Naive B cell (primary cell): ENCODE data around the gene ADGRG1. TPM values are rescaled to one million over a fixed set of nuclear protein-coding genes. Genes with fewer than 3 reads are reported as not detected.
A peak's percentile ranks its signal among the peaks of the same experiment; 100 is the strongest.

Experiments
- ATAC-seq, 2 donors: fragments of 150-1000 bp; cut with Tn5 transposase; 2 replicates each; pipeline ENCODE4 v1.10.0; 2021; ENCODE audit warnings: low read depth in 2 of 2, mild to moderate bottlenecking in 2 of 2, moderate library complexity in 2 of 2
- DNase-seq: peaks from one replicate; pipeline ENCODE4 v3.0.0; 2022
- H3K27ac Mint-ChIP-seq, 6 donors: one replicate each; pipeline ENCODE4 v1.8.0; 2020 to 2022; ENCODE audit warnings: mild to moderate bottlenecking in 6 of 6, mixed read lengths in 6 of 6, moderate library complexity in 5 of 6, inconsistent platforms in 2 of 6
- H3K27me3 Mint-ChIP-seq, 3 donors: one replicate each; pipeline ENCODE4 v1.8.0; 2021 to 2022; ENCODE audit warnings: mixed read lengths in 3 of 3, mild to moderate bottlenecking in 1 of 3
- H3K36me3 Mint-ChIP-seq, 2 donors: one replicate each; pipeline ENCODE4 v1.8.0; 2020 to 2022; ENCODE audit warnings: mixed read lengths in 2 of 2, inconsistent platforms in 1 of 2, mild to moderate bottlenecking in 1 of 2
- H3K4me1 Mint-ChIP-seq, 3 donors: one replicate each; pipeline ENCODE4 v1.8.0; 2020 to 2022; ENCODE audit warnings: mixed read lengths in 3 of 3, inconsistent platforms in 1 of 3, mild to moderate bottlenecking in 1 of 3, moderate library complexity in 1 of 3
- H3K4me3 Mint-ChIP-seq, 8 donors: one replicate each; pipeline ENCODE4 v1.8.0; 2020 to 2022; ENCODE audit warnings: mild to moderate bottlenecking in 8 of 8, mixed read lengths in 8 of 8, moderate library complexity in 8 of 8, inconsistent platforms in 2 of 8
- H3K9me3 Mint-ChIP-seq, 7 donors: one replicate each; pipeline ENCODE4 v1.8.0; 2020 to 2022; ENCODE audit warnings: mixed read lengths in 7 of 7, mild to moderate bottlenecking in 5 of 7, inconsistent platforms in 2 of 7, moderate library complexity in 1 of 7
- polyA plus RNA-seq, 6 donors: library from polyadenylated mRNA; unstranded; fragments of 300-500 nt; fragmentation: Illumina TruSeq; gene quantifications; one replicate each; pipeline ENCODE4 v1.2.3, GENCODE V29; 2021; ENCODE audit warnings: low read depth in 6 of 6

ADGRG1 gene
- under 1 TPM in 5 of 6 donors, not detected in 1; 0.17 to 0.72 (median 0.65) TPM for polyA plus RNA-seq

DNA sequence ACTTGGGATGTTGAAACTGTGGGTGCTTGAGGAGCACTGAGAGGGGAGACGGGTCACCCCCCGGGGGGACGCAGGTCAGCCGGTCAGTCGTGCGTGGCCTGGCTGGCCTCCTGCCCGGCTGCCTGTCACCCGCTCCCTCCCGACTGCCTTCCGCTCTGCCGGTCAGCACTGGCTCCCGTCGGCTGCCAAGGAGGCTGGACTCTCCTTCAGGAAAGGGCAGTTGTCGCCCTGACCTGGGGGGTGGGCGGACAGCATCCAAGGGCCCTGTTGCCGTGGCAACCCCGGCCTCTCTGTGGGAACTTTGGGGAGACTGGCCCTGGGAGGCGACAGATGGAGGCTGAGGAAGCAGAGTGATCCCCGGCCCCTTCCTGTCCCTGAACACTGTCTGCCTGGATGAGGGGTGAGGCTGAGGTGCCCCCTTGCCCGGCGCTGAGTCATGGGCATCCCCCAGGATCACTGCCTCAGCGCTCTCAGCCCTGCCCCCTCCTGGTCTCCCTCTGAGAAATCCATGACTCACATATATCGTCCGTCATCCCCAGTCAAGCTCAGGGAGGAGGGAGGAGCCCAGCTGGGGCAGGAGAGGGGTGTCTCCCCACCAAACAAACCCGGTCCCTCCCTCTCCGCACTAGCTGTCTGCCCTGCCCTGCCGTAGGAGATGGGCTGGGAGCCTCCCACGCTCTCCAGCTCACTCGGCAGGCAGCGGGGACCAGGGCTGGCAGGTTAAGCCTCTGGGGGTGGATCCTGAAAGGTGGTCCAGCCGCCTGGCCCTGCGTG lies at the start of gene ADGRG1:
Gene ADGRG1 (plus strand): TSS at position 623 of the 774 bp plus-strand sequence. CDS start 21,658 bp downstream, outside the sequence.
- Mint-ChIP-seq H3K27ac (peak within 1 kb of the TSS in 1 of 6 donors; percentile 47), H3K9me3 (peaks cover 0 to 5% (median 0%) of the 10 kb centered on the region in 7 donors), H3K27me3 (peaks cover 17 to 62% (median 58%) of the 10 kb centered on the region in 3 donors), H3K36me3 (peaks cover 0 to 9% of the 10 kb centered on the region in 2 donors), H3K4me1 (peaks cover 16 to 24% (median 21%) of the 10 kb centered on the region in 3 donors), H3K4me3 (no peak within 1 kb of the TSS)
- peak in 1 of 2 donors; percentile 18 for ATAC-seq
- DNase-seq = no peak

DNA sequence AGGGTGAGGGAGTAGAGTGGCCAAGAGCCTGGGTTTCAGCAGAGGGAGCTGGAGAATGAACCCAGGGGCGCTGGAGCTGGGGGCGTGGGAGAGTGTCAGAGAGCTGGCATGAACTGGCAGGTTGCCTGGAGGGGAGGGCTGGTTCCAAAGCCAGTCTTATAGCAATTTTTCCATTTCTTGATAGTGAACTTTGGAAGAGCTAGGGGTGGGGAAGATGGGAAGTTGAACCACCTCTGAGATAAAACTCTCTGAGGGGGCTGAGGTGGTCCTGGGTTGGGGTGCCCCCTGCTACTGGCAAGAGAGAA lies 49.1 kb upstream of the ADGRG1 start:
- H3K36me3 Mint-ChIP-seq = no peaks in the 10 kb centered on the region
- H3K4me3 Mint-ChIP-seq = no peak overlapping the region
- peaks cover 0 to 2% (median 0%) of the 10 kb centered on the region in 7 donors for H3K9me3 Mint-ChIP-seq
- H3K27ac Mint-ChIP-seq = peak overlapping the region in 3 of 6 donors; percentile 19 to 71 (median 22)
- DNase-seq (no peak), ATAC-seq (no peak)
- peaks cover 12 to 26% (median 20%) of the 10 kb centered on the region in 3 donors for H3K4me1 Mint-ChIP-seq
- no peaks in the 10 kb centered on the region for H3K27me3 Mint-ChIP-seq

DNA sequence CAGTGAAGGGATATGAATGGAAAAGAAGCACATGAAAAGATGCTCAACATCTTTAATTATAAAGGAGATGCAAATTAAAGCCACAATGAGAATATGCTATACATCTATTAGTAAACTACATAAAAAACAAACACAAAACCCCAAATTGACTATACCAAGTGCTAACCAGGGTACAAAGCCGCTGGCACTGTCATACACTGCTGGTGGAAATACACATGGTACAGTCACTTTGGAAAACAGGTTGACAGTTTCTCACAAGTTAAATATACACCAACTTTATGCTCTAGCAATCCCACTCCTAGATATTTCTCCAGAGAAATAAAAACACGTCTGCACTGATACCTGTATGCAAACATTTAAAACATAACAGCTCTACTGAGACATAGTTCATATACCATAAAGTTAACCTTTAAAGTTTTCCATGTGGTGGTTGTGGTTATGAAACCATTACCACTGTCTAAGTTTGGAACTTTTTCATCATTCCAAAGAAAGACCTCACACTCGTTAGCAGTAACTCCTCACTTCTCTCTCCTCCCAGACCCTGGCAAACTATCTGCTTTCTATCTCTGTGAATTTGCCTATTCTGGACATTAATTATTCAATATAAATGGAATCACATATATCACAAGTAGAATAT lies 43.3 kb upstream of the ADGRG1 start:
- H3K4me3 Mint-ChIP-seq = no peak overlapping the region
- DNase-seq = no peak
- ATAC-seq = no peak
- H3K27me3 Mint-ChIP-seq = no peaks in the 10 kb centered on the region
- peak overlapping the region in 1 of 6 donors; percentile 71 for H3K27ac Mint-ChIP-seq
- no peaks in the 10 kb centered on the region for H3K36me3 Mint-ChIP-seq
- peaks cover 0 to 1% (median 0%) of the 10 kb centered on the region in 7 donors for H3K9me3 Mint-ChIP-seq
- H3K4me1 Mint-ChIP-seq = peaks cover 0 to 1% (median 0%) of the 10 kb centered on the region in 3 donors

DNA sequence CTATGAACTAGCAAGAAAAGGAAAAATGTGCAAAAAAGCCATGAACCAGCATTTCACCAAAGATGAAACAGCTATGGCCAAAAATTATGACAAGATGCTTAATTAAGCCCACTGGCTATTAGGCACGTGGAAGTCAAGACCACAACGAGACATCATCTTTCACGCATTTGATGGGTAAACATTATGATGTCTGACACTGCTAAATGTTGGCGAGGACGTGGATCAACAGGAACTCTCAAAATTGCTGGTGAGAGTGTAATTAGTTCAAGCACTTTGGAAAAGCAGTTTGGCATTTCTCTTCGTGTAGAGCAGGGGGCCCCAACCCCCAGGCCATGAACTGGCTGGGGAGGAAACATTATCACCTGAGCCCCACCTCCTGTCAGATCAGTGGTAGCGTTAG lies 39.6 kb upstream of the ADGRG1 start:
- Mint-ChIP-seq H3K36me3 (no peaks in the 10 kb centered on the region), H3K27ac (no peak overlapping the region), H3K4me3 (peak overlapping the region in 1 of 8 donors; percentile 15), H3K4me1 (peaks cover 16 to 23% (median 18%) of the 10 kb centered on the region in 3 donors), H3K27me3 (peaks cover 0 to 12% (median 10%) of the 10 kb centered on the region in 3 donors), H3K9me3 (peaks cover 0 to 6% (median 0%) of the 10 kb centered on the region in 7 donors)
- DNase-seq (no peak), ATAC-seq (no peak)

DNA sequence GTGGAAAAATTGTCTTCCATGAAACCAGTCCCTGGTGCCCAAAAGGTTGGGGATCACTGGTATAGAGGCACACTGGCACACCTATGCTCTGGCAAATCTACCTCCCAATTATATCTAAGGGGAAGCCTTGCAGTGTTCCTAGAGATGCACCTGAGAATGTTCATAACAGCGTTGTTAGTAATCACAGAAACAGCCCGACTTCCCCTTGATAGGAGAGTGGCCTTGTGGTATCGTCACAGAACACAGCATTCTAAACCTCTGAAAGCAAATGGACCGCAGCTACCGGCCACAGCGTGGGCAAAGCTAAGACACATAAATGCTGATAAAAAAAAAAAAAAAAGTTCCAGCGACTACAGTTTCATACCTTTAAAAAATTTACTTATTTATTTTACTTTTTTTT lies 39.1 kb upstream of the ADGRG1 start:
- Mint-ChIP-seq H3K27me3 (peaks cover 0 to 12% (median 10%) of the 10 kb centered on the region in 3 donors), H3K27ac (no peak overlapping the region), H3K4me3 (no peak overlapping the region), H3K9me3 (peaks cover 0 to 6% (median 0%) of the 10 kb centered on the region in 7 donors), H3K4me1 (peaks cover 16 to 23% (median 18%) of the 10 kb centered on the region in 3 donors), H3K36me3 (no peaks in the 10 kb centered on the region)
- ATAC-seq = no peak
- DNase-seq = no peak

DNA sequence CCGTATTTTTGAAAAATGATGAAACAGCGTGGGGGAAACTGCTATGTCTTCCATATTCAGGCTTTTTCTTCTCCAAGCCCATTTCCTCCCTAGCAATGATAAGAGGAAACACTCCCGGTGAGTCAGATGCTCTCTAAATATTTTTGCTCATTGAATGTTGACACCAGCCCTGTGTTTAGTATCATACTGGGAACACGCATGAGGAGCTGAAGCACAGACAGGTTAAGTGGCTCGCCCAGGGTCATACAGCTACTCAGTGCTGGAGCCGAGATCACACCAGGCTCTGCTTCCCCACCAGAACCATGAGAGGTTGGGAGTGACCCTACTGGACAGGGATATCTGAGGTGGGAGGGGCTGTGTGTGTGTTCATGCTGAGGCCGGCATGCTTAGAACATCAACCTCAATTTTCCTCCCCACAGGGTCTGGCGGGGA lies 37.8 kb upstream of the ADGRG1 start:
- H3K36me3 Mint-ChIP-seq = peaks cover 4% of the 10 kb centered on the region in 2 donors
- H3K4me3 Mint-ChIP-seq = no peak overlapping the region
- no peak for DNase-seq
- peaks cover 0 to 12% (median 4%) of the 10 kb centered on the region in 7 donors for H3K9me3 Mint-ChIP-seq
- H3K27ac Mint-ChIP-seq = no peak overlapping the region
- peaks cover 0 to 12% (median 10%) of the 10 kb centered on the region in 3 donors for H3K27me3 Mint-ChIP-seq
- H3K4me1 Mint-ChIP-seq = peaks cover 16 to 23% (median 18%) of the 10 kb centered on the region in 3 donors
- no peak for ATAC-seq

DNA sequence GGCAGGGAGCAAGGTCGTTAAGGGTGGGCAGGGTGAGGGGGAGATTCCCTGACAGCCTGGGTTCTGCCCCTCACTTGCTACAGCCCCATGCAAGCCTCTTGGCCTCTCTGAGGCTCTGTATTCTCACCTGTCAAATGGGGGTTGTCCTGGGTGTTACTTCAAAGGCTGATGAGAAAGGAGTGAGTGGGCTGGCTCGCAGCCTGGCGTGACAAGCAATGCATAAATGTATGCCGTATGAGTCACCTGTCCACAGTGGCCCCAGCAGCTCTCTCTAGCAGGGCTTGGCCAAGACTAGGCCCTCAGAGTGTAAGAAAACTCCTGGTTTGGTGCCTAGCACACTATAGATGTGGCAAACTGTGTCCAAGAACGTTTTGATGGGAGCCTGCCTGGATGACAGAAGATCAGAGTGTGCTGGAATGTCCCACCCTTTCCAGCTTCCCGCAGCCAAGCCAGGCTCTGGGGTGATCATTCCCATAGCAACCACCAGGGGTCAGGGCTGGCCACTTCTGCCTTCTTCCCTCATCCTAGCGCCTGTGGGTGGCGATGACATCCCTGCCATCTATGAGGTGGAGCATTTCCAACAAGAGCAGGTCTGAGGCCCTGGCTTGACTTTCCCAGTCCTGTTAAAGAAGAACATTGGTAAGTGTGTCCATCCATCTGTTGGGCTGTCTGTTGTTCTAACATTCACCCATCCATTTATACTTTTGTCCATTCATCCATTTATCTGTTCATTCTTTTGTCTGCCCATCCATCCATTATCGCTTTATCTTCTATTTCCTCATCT lies 37.2 kb upstream of the ADGRG1 start:
- H3K27me3 Mint-ChIP-seq = peaks cover 0 to 12% (median 10%) of the 10 kb centered on the region in 3 donors
- peaks cover 5 to 7% of the 10 kb centered on the region in 2 donors for H3K36me3 Mint-ChIP-seq
- H3K4me1 Mint-ChIP-seq = peaks cover 16 to 23% (median 18%) of the 10 kb centered on the region in 3 donors
- ATAC-seq (peak; percentile 64 to 75), DNase-seq (peak; percentile 39)
- peaks cover 0 to 16% (median 5%) of the 10 kb centered on the region in 7 donors for H3K9me3 Mint-ChIP-seq
- no peak overlapping the region for H3K4me3 Mint-ChIP-seq
- H3K27ac Mint-ChIP-seq = peak overlapping the region in 1 of 6 donors; percentile 22

DNA sequence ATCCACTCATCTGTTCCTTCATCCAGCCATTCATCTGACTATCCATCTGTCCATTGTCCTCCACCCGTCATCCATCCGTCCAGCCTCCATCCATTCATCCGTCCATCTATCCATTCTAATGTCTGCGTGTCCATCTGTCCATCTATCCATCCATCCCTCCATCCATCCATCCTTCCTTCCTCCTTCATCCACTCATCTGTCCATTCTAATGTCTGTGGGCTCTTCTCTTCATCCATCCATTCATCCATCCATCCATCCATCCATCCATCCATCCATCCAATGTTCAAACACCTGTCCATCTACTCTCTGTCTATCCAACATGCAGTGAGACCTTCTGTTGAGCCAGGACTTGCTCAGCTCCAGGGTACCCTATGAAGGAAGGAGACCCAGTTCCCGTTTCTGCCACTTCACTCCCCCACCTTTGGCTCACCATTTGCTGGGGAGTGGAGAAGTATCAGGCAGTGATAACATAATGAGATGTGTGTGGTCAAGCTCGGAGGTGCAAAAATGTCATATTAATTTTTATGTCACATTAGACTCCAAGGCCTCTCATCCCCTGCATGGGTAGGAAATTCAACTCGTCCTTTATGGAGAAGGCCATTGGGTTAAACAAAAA lies 36.5 kb upstream of the ADGRG1 start:
- Mint-ChIP-seq H3K4me1 (peaks cover 16 to 23% (median 18%) of the 10 kb centered on the region in 3 donors), H3K9me3 (peaks cover 1 to 23% (median 9%) of the 10 kb centered on the region in 7 donors), H3K4me3 (no peak overlapping the region), H3K27ac (no peak overlapping the region), H3K36me3 (peaks cover 7 to 8% of the 10 kb centered on the region in 2 donors), H3K27me3 (peaks cover 0 to 12% (median 10%) of the 10 kb centered on the region in 3 donors)
- DNase-seq = no peak
- ATAC-seq = no peak

DNA sequence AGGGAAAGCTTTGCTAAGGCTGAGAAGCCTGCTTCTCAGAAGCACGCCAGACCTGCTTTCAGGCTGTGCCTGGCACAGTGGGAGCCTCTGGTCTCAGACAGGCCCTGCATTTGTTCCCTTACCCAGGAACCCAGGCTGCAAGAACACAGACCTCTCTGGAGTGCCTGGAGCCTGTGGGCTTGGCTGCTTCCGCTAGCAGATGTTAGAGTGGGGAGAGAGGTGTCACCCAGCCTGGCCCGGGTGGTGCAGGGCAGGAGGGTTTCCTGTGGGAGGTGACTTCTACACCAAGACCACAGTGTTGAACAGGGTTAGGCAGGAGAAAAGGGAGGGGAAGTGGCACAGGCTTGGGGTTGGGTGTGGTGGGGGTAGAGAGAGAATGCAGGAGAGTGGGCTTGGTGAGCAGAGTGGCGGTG lies 35.8 kb upstream of the ADGRG1 start:
- Mint-ChIP-seq H3K4me3 (no peak overlapping the region), H3K9me3 (peaks cover 4 to 29% (median 12%) of the 10 kb centered on the region in 7 donors), H3K36me3 (peaks cover 13% of the 10 kb centered on the region in 2 donors), H3K4me1 (peaks cover 16 to 23% (median 18%) of the 10 kb centered on the region in 3 donors), H3K27ac (peak overlapping the region in 1 of 6 donors; percentile 6), H3K27me3 (peaks cover 0 to 12% (median 10%) of the 10 kb centered on the region in 3 donors)
- DNase-seq (no peak), ATAC-seq (peak; percentile 52 to 79)

DNA sequence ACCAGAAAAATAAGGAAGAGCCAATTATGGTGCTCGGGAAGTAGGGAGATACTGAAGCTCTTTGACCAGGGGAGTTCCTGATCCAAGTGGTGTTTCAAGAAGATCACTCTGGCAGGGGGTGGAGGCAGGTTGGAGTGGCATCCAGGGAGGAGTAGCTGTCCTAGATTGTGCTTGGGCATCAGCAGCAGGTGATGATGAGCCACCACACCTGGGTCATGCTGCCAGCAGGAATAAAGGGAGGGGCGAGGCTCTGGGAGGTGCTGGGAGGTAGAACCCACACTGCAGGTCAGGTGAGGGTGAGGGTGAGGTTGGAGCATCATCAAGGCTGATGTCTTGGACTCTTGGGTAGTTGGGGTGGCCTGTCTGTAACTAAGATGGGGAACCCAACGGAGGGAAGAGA lies 35.4 kb upstream of the ADGRG1 start:
- Mint-ChIP-seq H3K27ac (peak overlapping the region in 1 of 6 donors; percentile 84), H3K9me3 (peaks cover 4 to 30% (median 15%) of the 10 kb centered on the region in 7 donors), H3K4me3 (peak overlapping the region in 1 of 8 donors; percentile 74), H3K4me1 (peaks cover 16 to 23% (median 18%) of the 10 kb centered on the region in 3 donors), H3K27me3 (peaks cover 0 to 12% (median 10%) of the 10 kb centered on the region in 3 donors), H3K36me3 (peaks cover 13 to 14% of the 10 kb centered on the region in 2 donors)
- no peak for DNase-seq
- ATAC-seq = no peak

DNA sequence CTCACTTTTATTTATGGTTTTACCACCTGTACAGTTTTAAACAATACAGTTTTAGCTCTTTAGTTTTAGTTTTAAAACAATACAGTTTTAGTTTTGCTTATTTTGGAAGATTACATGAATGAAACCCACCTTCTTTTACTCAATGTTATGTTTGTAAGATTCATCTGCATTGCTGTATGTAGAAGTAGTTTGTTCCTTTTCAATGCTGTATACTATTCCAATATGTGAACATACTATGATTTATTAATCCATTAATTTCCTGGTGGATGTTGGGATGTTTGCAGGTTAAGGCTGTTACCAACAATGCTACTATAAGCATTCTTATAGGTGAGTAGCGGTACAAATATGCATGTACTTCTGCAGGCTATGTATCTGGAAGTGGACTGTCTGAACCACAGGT lies 34.4 kb upstream of the ADGRG1 start:
- Mint-ChIP-seq H3K4me1 (peaks cover 16 to 23% (median 18%) of the 10 kb centered on the region in 3 donors), H3K9me3 (peaks cover 7 to 39% (median 20%) of the 10 kb centered on the region in 7 donors), H3K27ac (no peak overlapping the region), H3K27me3 (peaks cover 0 to 12% (median 10%) of the 10 kb centered on the region in 3 donors), H3K36me3 (peaks cover 13 to 14% of the 10 kb centered on the region in 2 donors), H3K4me3 (no peak overlapping the region)
- ATAC-seq (no peak), DNase-seq (no peak)

DNA sequence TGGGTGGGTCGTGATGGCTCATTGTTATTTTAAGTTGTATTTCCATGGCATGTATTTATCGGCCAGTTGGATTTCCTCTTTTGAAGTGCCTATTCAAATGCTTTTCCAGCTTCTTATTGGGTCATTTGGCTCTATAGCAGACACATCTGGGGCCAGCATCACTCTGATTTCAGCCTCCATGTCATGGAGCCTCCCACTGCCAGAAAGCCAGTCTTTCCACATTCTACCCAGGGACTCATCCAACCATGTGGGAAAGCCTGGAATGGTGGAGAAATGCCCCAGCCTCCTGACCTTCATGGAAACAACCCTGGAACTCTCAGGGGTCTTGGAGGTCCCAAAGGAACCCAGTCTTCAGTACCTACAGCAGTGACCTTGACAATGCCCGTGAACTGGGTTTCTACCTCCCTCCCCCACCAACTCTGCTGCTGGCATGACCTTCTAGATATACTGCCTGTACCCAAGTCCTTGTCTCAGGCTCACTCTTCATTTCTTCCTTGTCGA lies 33.8 kb upstream of the ADGRG1 start:
- Mint-ChIP-seq H3K36me3 (peaks cover 13 to 14% of the 10 kb centered on the region in 2 donors), H3K27ac (no peak overlapping the region), H3K4me1 (peaks cover 16 to 23% (median 18%) of the 10 kb centered on the region in 3 donors), H3K27me3 (peaks cover 0 to 12% (median 10%) of the 10 kb centered on the region in 3 donors), H3K9me3 (peaks cover 7 to 39% (median 20%) of the 10 kb centered on the region in 7 donors), H3K4me3 (no peak overlapping the region)
- ATAC-seq (no peak), DNase-seq (no peak)
